HG02884 (cell line): ENCODE results near the gene FADS6.

Experiments used
- ATAC-seq: cut with Tn5 transposase; IDR thresholded peaks from one replicate; pipeline ENCODE4 v1.9.1; 2021; ENCODE audit warnings: mild to moderate bottlenecking, moderate library complexity; ENCODE audit not compliant: unreplicated experiment

FADS6 gene

GRCh38 chr17:74892013-74892841 lies 1.2 kb downstream of the FADS6 start:
- no peak for ATAC-seq

GRCh38 chr17:74890554-74890953 lies 2.9 kb downstream of the FADS6 start:
- no peak for ATAC-seq

- ATAC-seq: no peak
These were observed 5.0 kb downstream of the FADS6 start for GRCh38 chr17:74888469-74888868.

- no peak for ATAC-seq
These were observed 10.1 kb downstream of the FADS6 start for GRCh38 chr17:74883241-74883745.

- ATAC-seq: no peak
These were observed 10.8 kb downstream of the FADS6 start for GRCh38 chr17:74882517-74883240.

- no peak for ATAC-seq
These were observed 12.4 kb downstream of the FADS6 start for GRCh38 chr17:74881073-74881472.

- no peak for ATAC-seq
These were observed 14.1 kb downstream of the FADS6 start for GRCh38 chr17:74879308-74879707.

- ATAC-seq: no peak
These were observed 14.8 kb downstream of the FADS6 start for GRCh38 chr17:74878658-74879057.

- ATAC-seq: no peak
These were observed 15.6 kb downstream of the FADS6 start for GRCh38 chr17:74877592-74878548.

GRCh38 chr17:74875977-74876593 lies 17.3 kb downstream of the FADS6 start:
- ATAC-seq: no peak

GRCh38 chr17:74875155-74875976 lies 18.1 kb downstream of the FADS6 start:
- ATAC-seq: no peak

GRCh38 chr17:74874615-74875037 lies 18.8 kb downstream of the FADS6 start:
- ATAC-seq: no peak

GRCh38 chr17:74873874-74874614 lies 19.4 kb downstream of the FADS6 start:
- ATAC-seq: no peak

- ATAC-seq: peak; percentile 81
These were observed 20.2 kb downstream of the FADS6 start for GRCh38 chr17:74873037-74873873.

- peak; percentile 13 for ATAC-seq
These were observed 21.0 kb downstream of the FADS6 start, which contains the start of gene FDXR for GRCh38 chr17:74872313-74873036. Gene FDXR (minus strand): TSS chr17:74872994. CDS start chr17:74872944, 50 bp downstream.

GRCh38 chr17:74871356-74872076 lies 21.9 kb downstream of the FADS6 start:
- ATAC-seq: no peak
